Measurements from ENCODE around the gene CDC42BPG.
"Not testable (repeated sequence)": the region's sequence is repeated elsewhere in the genome, so short reads cannot be mapped to it uniquely, and the experiment has no call there.

The CDC42BPG gene

GRCh38 chr11:64848826-64849597 is 4.6 kb upstream of the CDC42BPG start:
- Histone ChIP-seq H3K4me1 (ENCODE audit: control insufficient read depth, insufficient read depth, low read length) (peaks cover 2% of the 10 kb centered on the region), H3K4me3 (ENCODE audit: low read length) (no peak overlapping the region)

DNA sequence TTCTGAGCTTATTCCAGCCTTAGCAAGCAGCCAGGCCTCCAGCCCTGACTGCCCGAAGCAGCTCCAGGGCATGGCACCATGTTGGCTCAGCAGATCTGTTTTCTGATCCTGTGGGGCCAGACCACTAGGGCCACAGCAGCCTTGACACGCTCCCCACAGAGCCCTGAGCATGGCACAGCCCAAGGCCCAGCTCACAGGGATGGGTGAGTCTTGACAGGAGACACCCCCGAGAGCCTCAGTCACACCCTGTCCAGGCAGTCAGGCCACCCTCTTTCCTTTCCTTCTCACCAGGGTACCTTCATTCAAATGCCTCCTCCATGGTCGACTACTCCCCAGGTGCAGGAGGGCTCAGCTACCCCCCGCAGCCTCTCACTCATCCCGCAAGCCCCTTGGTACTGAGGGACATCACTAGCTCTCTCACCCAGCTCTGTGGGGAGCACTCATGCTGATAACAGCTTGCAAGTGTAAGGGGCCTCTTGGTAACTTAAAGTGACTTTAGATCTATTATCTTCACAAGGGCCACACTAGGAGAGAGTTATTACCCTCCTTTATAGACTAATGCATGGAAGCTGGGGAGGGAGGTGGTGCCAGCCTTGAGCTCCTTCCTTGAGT is 3.9 kb upstream of the CDC42BPG start:
- no CpG with 5 or more reads among the region's 6 CpGs for WGBS (ENCODE audit: insufficient coverage, insufficient read length)
- Histone ChIP-seq H3K27me3 (ENCODE audit: control insufficient read depth, insufficient read depth, low read length) (no peaks in the 10 kb centered on the region), H3K4me1 (ENCODE audit: control insufficient read depth, insufficient read depth, low read length) (peaks cover 3% of the 10 kb centered on the region), H3K4me3 (ENCODE audit: low read length) (no peak overlapping the region), H3K36me3 (ENCODE audit: control insufficient read depth, insufficient read depth, low read length) (no peaks in the 10 kb centered on the region), H3K27ac (ENCODE audit: low read length) (no peak overlapping the region), H3K9me3 (ENCODE audit: control insufficient read depth, insufficient read depth, low read length) (no peaks in the 10 kb centered on the region)
- DNase-seq (ENCODE audit: low read depth, low spot score): no peak

More at GRCh38 chr11:64848826-64849597, 4.6 kb upstream of the CDC42BPG start:
- DNase-seq (ENCODE audit: low read depth, low spot score): no peak
- H3K36me3 ChIP-seq (ENCODE audit: control insufficient read depth, insufficient read depth, low read length): no peaks in the 10 kb centered on the region
- no peaks in the 10 kb centered on the region for H3K27me3 ChIP-seq (ENCODE audit: control insufficient read depth, insufficient read depth, low read length)
- no CpG with 5 or more reads among the region's 16 CpGs for whole genome bisulfite sequencing (ENCODE audit: insufficient coverage, insufficient read length)
- no peaks in the 10 kb centered on the region for H3K9me3 ChIP-seq (ENCODE audit: control insufficient read depth, insufficient read depth, low read length)
- H3K27ac ChIP-seq (ENCODE audit: low read length): no peak overlapping the region

- WGBS (ENCODE audit: insufficient coverage, insufficient read length): no CpG with 5 or more reads among the region's 13 CpGs
- no peaks in the 10 kb centered on the region for H3K27me3 ChIP-seq (ENCODE audit: control insufficient read depth, insufficient read depth, low read length)
- peaks cover 7% of the 10 kb centered on the region for H3K4me1 ChIP-seq (ENCODE audit: control insufficient read depth, insufficient read depth, low read length)
- no peak overlapping the region for H3K27ac ChIP-seq (ENCODE audit: low read length)
- H3K4me3 ChIP-seq (ENCODE audit: low read length): no peak overlapping the region
- H3K9me3 ChIP-seq (ENCODE audit: control insufficient read depth, insufficient read depth, low read length): no peaks in the 10 kb centered on the region
- no peaks in the 10 kb centered on the region for H3K36me3 ChIP-seq (ENCODE audit: control insufficient read depth, insufficient read depth, low read length)
- peak; percentile 89 for DNase-seq (ENCODE audit: low read depth, low spot score)
Observed at GRCh38 chr11:64846998-64847666, 2.7 kb upstream of the CDC42BPG start.

GRCh38 chr11:64845776-64846129 is 1.3 kb upstream of the CDC42BPG start:
- H3K36me3 ChIP-seq (ENCODE audit: control insufficient read depth, insufficient read depth, low read length); H3K27me3 ChIP-seq (ENCODE audit: control insufficient read depth, insufficient read depth, low read length); H3K4me1 ChIP-seq (ENCODE audit: control insufficient read depth, insufficient read depth, low read length); H3K27ac ChIP-seq (ENCODE audit: low read length); H3K9me3 ChIP-seq (ENCODE audit: control insufficient read depth, insufficient read depth, low read length); H3K4me3 ChIP-seq (ENCODE audit: low read length); DNase-seq (ENCODE audit: low read depth, low spot score): not testable (repeated sequence)
- no CpG with 5 or more reads among the region's 8 CpGs for WGBS (ENCODE audit: insufficient coverage, insufficient read length)

- Histone ChIP-seq H3K4me1 (ENCODE audit: control insufficient read depth, insufficient read depth, low read length) (peaks cover 7% of the 10 kb centered on the region), H3K27ac (ENCODE audit: low read length) (no peak overlapping the region), H3K4me3 (ENCODE audit: low read length) (peak overlapping the region; percentile 93; the same call in 1 of the 2 replicates), H3K36me3 (ENCODE audit: control insufficient read depth, insufficient read depth, low read length) (no peaks in the 10 kb centered on the region; the same call in 1 of the 2 replicates), H3K9me3 (ENCODE audit: control insufficient read depth, insufficient read depth, low read length) (no peaks in the 10 kb centered on the region), H3K27me3 (ENCODE audit: control insufficient read depth, insufficient read depth, low read length) (no peaks in the 10 kb centered on the region)
- no CpG with 5 or more reads among the region's 9 CpGs for WGBS (ENCODE audit: insufficient coverage, insufficient read length)
- no peak for DNase-seq (ENCODE audit: low read depth, low spot score)
Observed at GRCh38 chr11:64845129-64845775, 799 bp upstream of the CDC42BPG start.

DNA sequence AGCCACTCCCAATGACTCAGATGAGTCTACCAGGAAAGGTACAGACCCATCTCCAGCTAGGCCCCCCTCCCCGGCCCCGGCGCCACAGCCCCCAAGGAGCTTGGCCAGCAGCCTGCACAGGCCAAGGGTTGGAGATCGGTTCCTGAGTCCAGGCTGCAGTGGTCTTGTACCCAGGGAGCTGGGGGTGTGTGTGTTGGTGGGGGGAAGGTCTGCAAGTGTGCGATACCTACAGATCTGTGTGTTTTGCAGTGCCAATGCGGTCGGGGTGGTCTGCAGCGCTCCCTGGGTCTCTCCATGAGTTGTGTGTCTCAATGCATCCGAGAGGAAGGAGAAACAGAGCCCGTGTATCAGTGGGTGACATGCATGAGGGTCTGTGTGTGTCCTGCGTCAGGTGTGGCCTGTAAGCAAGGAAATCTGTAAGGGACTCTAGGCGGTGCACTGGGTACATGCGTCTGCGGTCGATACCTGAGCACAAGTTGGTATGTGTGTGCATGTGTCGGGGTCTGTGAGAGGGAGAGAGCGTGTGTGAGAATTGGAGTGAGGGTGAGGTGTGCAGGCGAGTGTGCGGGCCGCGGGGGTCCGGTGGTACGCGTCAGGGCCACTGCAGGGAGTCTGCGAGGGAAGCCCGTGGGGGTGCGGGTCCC is 645 bp downstream of the CDC42BPG start:
- no peaks in the 10 kb centered on the region for H3K9me3 ChIP-seq (ENCODE audit: control insufficient read depth, insufficient read depth, low read length)
- WGBS (ENCODE audit: insufficient coverage, insufficient read length): no CpG with 5 or more reads among the region's 27 CpGs
- no peak for DNase-seq (ENCODE audit: low read depth, low spot score)
- H3K27ac ChIP-seq (ENCODE audit: low read length): no peak overlapping the region
- H3K36me3 ChIP-seq (ENCODE audit: control insufficient read depth, insufficient read depth, low read length): peaks cover 8% of the 10 kb centered on the region
- no peaks in the 10 kb centered on the region for H3K27me3 ChIP-seq (ENCODE audit: control insufficient read depth, insufficient read depth, low read length)
- peak overlapping the region; percentile 93; the same call in 1 of the 2 replicates for H3K4me3 ChIP-seq (ENCODE audit: low read length)
- H3K4me1 ChIP-seq (ENCODE audit: control insufficient read depth, insufficient read depth, low read length): peaks cover 7% of the 10 kb centered on the region; the same call in 1 of the 2 replicates

GRCh38 chr11:64842851-64843685 is 1.4 kb downstream of the CDC42BPG start:
- no peak overlapping the region for H3K27ac ChIP-seq (ENCODE audit: low read length)
- H3K4me3 ChIP-seq (ENCODE audit: low read length): no peak overlapping the region
- peaks cover 7% of the 10 kb centered on the region; the same call in 1 of the 2 replicates for H3K4me1 ChIP-seq (ENCODE audit: control insufficient read depth, insufficient read depth, low read length)
- WGBS (ENCODE audit: insufficient coverage, insufficient read length): no CpG with 5 or more reads among the region's 19 CpGs
- peaks cover 10% of the 10 kb centered on the region for H3K36me3 ChIP-seq (ENCODE audit: control insufficient read depth, insufficient read depth, low read length)
- no peak for DNase-seq (ENCODE audit: low read depth, low spot score)
- no peaks in the 10 kb centered on the region for H3K27me3 ChIP-seq (ENCODE audit: control insufficient read depth, insufficient read depth, low read length)
- H3K9me3 ChIP-seq (ENCODE audit: control insufficient read depth, insufficient read depth, low read length): no peaks in the 10 kb centered on the region

DNA sequence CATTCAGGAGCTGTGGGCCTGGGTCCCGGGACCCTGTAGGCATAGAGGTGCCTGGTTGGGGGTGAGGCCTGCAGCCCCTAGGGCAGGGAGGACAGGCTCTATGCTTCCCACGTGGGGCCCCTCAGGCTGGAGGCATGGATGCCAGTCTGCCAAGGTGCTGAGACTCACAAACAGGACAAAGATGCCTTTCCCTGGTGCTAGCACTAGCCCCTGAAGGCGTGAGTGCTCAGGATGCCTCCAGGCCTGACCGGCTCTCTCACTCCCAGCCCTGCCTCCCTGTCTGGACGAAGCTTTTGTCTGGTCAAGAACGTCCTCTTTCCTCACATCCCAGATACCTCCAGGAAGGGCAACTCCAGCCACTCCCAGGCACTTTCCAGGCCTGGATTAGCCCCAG is 2.1 kb downstream of the CDC42BPG start:
- no CpG with 5 or more reads among the region's 6 CpGs for WGBS (ENCODE audit: insufficient coverage, insufficient read length)
- H3K4me3 ChIP-seq (ENCODE audit: low read length): no peak overlapping the region
- no peak for DNase-seq (ENCODE audit: low read depth, low spot score)

DNA sequence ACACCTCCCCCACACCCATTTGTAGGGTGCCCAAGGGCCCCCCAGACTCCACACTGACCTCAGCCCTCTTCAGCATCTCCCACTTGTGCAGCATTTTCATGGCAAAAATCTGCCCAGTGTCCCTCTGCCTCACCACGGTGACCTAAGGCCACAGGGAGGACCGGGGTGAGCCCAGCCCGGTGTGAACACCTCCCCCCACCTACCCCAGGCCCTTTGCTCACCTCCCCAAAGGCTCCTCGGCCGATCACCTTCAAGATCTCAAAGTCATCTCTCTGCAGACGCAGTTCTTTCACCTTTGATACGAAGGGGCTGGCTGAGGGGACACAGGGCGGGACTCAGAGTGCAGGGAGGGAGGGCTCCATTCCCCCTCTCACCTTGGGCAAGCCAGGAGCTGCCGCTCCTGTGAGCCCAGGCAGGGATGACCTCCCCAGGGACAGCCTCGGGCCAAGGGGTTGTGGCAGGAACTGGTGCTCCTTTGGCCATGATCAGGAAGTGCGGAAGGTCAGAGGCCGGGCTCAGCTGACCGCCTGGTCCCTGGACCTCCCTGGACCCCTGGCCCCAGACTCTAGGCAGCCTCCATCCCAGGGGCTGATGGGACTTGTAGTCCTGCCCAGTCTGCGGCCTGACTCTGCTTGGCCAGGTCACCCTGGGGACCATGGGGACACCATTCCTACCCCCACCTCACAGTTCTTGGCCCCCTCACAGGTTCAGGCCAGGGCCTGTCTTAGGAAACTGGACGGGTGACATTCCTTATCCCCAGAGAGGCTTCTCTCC is 2.7 kb downstream of the CDC42BPG start:
- no peaks in the 10 kb centered on the region for H3K9me3 ChIP-seq (ENCODE audit: control insufficient read depth, insufficient read depth, low read length)
- H3K27ac ChIP-seq (ENCODE audit: low read length): no peak overlapping the region
- no peak overlapping the region for H3K4me3 ChIP-seq (ENCODE audit: low read length)
- peaks cover 7% of the 10 kb centered on the region; the same call in 1 of the 2 replicates for H3K4me1 ChIP-seq (ENCODE audit: control insufficient read depth, insufficient read depth, low read length)
- DNase-seq (ENCODE audit: low read depth, low spot score): no peak
- peaks cover 15% of the 10 kb centered on the region for H3K36me3 ChIP-seq (ENCODE audit: control insufficient read depth, insufficient read depth, low read length)
- WGBS (ENCODE audit: insufficient coverage, insufficient read length): no CpG with 5 or more reads among the region's 15 CpGs
- H3K27me3 ChIP-seq (ENCODE audit: control insufficient read depth, insufficient read depth, low read length): no peaks in the 10 kb centered on the region

More for the DNA sequence above, 2.1 kb downstream of the CDC42BPG start:
- H3K27me3 ChIP-seq (ENCODE audit: control insufficient read depth, insufficient read depth, low read length): no peaks in the 10 kb centered on the region
- peaks cover 7% of the 10 kb centered on the region; the same call in 1 of the 2 replicates for H3K4me1 ChIP-seq (ENCODE audit: control insufficient read depth, insufficient read depth, low read length)
- peaks cover 15% of the 10 kb centered on the region for H3K36me3 ChIP-seq (ENCODE audit: control insufficient read depth, insufficient read depth, low read length)
- H3K27ac ChIP-seq (ENCODE audit: low read length): no peak overlapping the region
- no peaks in the 10 kb centered on the region for H3K9me3 ChIP-seq (ENCODE audit: control insufficient read depth, insufficient read depth, low read length)

Measured in iPS DF 6.9 (cell line).